HG03354 (cell line): ENCODE measurements around the gene ALDH1L1.
"Not testable (repeated sequence)": the region's sequence is repeated elsewhere in the genome, so short reads cannot be mapped to it uniquely, and the experiment has no call there.

ENCODE experiments used
- ATAC-seq: cut with Tn5 transposase; IDR thresholded peaks from one replicate; pipeline ENCODE4 v1.9.1; 2021; ENCODE audit warnings: mild to moderate bottlenecking; ENCODE audit not compliant: unreplicated experiment, poor library complexity, severe bottlenecking

ALDH1L1 gene

GRCh38 chr3:126098391-126098858, 82.0 kb downstream of the ALDH1L1 start:
- no peak for ATAC-seq

DNA sequence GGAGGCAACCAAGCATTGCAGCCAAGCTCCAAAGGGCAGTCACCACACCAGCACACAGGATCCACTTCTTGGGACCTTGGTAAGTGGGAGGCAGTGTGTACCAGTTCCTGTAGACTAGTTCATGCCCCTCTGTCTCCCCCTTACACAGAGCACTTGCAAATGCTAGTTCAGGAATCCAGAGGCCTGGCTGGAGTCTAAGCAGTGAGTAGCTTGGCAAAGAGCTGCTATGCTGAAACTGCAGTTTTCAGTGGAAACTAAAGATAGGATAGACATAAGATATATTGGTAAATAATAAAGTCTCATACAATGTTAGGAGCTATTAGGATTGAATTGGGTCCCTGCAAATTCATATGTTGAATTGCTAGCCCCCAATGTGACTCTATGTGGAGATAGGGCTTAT, 82.6 kb downstream of the ALDH1L1 start:
- no peak for ATAC-seq

- not testable (repeated sequence) for ATAC-seq
These were observed 84.1 kb downstream of the ALDH1L1 start for GRCh38 chr3:126096274-126096673.

GRCh38 chr3:126092128-126092527, 88.3 kb downstream of the ALDH1L1 start:
- ATAC-seq: not testable (repeated sequence)

DNA sequence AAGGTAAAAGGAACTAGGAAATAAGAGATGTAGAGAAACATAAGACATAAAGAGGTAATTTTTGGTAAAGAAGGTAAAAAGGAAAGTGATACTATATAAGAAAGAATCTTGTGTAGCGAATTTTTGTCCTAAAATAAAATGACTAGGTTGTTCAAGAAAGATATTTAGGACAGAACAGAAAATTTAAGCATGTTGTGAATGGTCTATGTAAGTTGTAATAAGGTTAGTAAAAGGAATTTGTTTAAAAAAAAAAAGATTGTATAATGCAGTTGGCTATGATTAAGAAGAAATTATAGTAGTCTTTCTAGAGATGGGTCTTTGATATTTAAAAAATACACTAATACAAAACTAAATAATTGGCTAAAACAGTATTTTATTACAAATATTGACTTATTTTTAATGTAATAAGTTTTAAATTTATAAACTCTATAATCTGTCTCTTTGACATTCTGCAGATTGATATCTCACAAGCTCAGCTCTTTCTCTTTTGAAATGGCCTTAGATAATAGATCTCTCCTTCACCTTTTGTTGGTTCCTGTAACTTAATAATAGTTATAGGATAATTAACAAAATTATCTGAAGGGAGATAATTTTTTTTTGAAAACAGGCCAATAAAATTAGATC, 92.7 kb downstream of the ALDH1L1 start:
- no peak for ATAC-seq

GRCh38 chr3:126085841-126086240, 94.5 kb downstream of the ALDH1L1 start:
- ATAC-seq: no peak

DNA sequence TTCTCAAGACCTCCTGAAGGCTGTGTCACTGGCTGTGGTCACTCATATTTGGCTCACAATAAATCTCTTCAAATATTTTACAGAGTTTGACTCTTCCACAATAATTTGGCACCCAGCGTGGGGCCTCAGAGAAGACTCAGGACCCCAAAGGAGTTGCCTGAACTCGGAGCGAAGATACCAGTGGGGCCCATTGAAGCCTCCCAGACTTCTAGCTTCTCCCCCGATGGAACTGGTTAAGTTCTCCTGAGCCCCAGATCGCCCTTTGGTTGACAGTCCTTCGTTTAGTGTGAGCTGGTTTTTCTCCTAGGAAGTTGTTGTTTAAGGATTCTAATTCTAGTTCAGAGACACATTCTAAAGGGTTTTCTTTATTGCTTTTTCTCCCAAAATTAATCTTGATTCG, 95.1 kb downstream of the ALDH1L1 start:
- ATAC-seq: no peak

GRCh38 chr3:126084768-126085180, 95.6 kb downstream of the ALDH1L1 start:
- ATAC-seq: no peak

DNA sequence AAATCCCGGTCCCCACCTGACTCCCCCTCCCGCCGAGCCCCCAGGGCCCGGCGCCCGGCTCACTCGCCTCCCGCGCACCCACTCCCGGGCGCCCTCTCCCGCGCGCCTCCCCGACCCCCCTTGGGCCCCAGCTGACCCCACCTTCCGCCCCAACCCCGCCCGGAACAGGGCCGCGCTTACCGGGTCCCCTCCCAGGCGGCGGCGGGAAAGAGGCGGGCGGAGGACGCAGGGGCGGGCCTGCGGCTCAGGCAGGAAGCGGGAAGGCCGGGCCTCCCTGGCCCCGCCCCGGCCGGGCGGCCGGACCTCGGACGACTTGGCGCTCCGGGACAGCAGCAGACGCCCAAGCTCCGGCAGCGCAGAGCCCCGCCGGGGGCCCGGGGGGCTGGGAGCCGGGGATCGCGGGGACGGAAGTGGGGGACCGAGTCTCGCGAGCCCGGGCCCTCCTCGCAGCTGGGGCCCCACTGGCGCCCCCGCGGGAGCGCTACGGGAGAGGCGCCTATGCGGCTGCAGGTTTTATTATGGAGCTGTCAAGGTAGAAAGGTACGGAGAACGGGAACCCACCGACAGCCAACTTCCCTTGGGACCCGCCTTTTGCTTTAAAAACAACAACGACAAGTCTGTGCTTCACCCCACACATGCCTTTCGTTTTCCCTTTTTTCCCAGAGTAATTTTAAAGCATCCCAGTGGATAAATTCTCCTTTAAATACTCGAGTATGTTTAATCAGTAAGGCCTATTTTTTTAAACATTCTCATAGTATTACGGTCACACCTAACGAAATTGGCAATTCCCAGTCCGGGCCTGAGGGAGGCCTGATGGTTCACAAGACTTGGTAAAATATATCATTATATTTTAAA, 96.2 kb downstream of the ALDH1L1 start, which contains the start of gene SLC41A3:
SLC41A3 (minus strand) TSS at position 212 of the 855 bp plus-strand sequence. CDS start 15,905 bp downstream, outside the sequence.
- ATAC-seq: peak; percentile 95

- ATAC-seq: peak; percentile 59
These were observed 96.9 kb downstream of the ALDH1L1 start for GRCh38 chr3:126083511-126083912.

DNA sequence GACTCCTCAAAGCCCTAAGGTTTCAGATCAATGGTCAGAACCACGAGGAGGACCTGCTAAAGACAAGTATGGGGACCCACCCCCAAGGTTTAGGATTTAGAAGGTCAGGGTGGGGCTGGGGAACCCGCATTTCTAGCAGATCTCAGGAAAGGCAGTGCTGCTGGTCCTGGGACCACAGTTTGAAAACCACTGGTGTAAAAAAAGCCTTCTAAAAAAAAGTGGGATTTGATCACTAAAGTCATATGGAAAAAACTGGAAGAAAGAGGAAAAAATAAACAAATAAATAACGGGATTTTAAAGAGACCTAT, 97.3 kb downstream of the ALDH1L1 start:
- ATAC-seq: no peak

GRCh38 chr3:126082362-126083137, 97.8 kb downstream of the ALDH1L1 start:
- no peak for ATAC-seq

- no peak for ATAC-seq
These were observed 98.6 kb downstream of the ALDH1L1 start for GRCh38 chr3:126081618-126082361.

DNA sequence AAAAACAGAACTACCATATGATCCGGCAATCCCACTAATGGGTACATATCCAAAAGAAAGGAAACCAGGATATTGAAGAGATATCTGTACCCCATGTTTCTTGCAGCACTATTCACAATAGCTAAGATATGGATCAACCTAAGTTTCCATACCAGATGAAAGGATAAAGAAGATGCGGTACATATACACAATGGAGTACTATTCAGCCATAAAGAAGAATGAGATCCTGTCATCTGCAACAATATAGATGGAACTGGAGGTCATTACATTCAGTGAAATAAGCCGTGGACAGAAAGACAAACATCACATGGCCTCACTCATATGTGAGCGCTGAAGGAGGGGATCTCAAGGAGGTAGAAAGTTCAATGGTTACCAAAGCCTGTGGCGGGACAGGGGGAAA, 99.4 kb downstream of the ALDH1L1 start:
- no peak for ATAC-seq

DNA sequence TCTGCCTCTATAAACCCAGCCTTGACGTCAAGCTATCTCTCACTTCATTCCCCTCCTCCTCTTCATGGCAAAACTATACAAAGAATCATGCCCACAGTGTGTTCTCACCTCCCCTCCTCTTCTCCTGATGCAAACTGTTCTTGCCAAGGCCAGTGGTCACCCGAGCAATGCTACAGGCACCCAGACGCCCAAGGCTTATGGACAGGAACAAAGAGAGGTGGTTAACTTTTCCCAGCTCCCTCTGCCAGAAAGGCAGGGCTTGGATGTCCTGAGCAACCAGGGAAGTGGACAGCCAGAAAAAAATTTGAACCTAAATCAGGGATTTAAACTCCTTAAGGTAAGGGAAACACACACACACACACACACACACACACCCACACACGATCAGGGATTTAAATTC, 101.5 kb downstream of the ALDH1L1 start:
- no peak for ATAC-seq

DNA sequence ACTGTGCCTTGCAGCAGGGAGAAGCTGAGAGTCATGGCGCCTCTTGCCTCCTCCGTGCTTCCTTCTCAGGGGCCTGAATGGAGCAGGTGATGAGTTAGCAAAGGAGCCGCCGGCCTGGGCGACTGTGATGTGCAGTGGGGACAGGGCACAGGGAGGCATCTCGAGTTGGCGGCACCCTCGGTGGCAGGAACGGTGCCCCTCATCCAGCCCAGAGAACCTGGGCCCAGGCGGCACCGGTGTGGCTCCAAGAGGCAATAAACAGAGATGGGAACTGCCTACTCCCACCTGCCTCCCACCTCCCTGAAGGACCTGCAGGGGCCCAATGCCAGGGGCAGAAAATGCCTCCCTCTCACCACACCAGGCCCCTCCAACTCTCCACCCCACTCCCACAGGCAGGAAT, 102.6 kb downstream of the ALDH1L1 start:
- ATAC-seq: no peak

GRCh38 chr3:126076140-126076539, 104.2 kb downstream of the ALDH1L1 start:
- no peak for ATAC-seq

DNA sequence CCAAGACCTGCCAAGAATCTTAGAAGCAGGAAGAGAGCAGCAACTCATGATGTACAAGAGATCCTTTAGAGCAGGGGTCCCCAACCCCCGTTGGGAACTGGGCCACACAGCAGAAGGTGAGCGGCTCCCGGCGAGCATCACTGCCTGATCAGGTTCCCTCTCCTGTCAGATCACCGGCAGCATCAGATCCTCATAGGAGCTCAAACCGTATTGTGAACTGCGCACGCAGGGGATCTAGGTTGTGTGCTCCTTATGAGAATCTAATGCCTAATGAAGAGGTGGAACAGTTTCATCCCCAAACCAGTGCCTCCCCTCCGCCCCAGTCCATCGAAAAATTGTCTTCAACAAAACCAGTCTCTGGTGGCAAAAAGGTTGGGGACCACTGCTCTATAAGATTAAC, 110.2 kb downstream of the ALDH1L1 start:
- no peak for ATAC-seq

- ATAC-seq: no peak
These were observed 112.4 kb downstream of the ALDH1L1 start for GRCh38 chr3:126067959-126068358.

DNA sequence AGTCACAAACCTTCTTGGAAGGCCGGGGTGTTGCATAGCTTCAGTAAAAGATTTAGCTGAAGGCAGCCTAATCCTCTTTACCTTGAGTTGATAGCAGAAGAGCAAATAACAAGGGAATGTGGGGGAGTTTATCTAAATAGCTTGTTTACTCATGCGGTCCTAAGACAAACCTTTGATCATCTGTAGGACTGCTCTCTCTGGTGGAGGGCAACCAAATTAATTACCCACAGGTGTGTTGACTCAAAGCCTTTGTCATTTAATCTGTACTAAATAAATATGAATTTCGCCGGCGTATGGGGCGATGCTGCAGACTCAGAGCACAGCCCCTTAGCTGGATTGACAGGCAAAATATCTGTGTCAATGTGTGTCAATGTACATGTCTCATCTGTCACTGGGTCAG, 113.7 kb downstream of the ALDH1L1 start:
- ATAC-seq: not testable (repeated sequence)
